GM12878 (cell line): Measurements from ENCODE around the gene TNRC18.

ENCODE experiments used
- CBX3 ChIP-seq: fragments of 200-600 bp; sonication (generic); IDR thresholded peaks from 2 replicates; pipeline ENCODE4 v1.6.1; 2016; ENCODE audit warnings: low read depth, borderline replicate concordance
- CHD2 ChIP-seq: IDR thresholded peaks from 2 replicates; pipeline ENCODE4 v1.6.1; 2011; ENCODE audit warnings: low read depth, low read length, improper control_type of control experiment, borderline replicate concordance
- JUNB ChIP-seq: IDR thresholded peaks from 2 replicates; pipeline ENCODE4 v1.6.1; 2016; ENCODE audit warnings: antibody characterized with exemption, mild to moderate bottlenecking
- JUND ChIP-seq: IDR thresholded peaks from 2 replicates; pipeline ENCODE4 v1.6.1; 2012; ENCODE audit warnings: low read depth, mild to moderate bottlenecking, low read length, improper control_type of control experiment, moderate library complexity
- KAT2A ChIP-seq: conservative IDR thresholded peaks from 2 replicates; pipeline ENCODE4 v1.6.1; 2011; ENCODE audit warnings: low read depth, low read length; ENCODE audit not compliant: control insufficient read depth
- POLR2AphosphoS2 ChIP-seq: IDR thresholded peaks from 2 replicates; pipeline ENCODE4 v1.6.1; 2011; ENCODE audit warnings: low read depth, mild to moderate bottlenecking, low read length, improper control_type of control experiment, moderate library complexity
- RCOR1 ChIP-seq: conservative IDR thresholded peaks from 2 replicates; pipeline ENCODE4 v1.6.1; 2012; ENCODE audit warnings: low read depth, low read length, improper control_type of control experiment
- RFX5 ChIP-seq: IDR thresholded peaks from 2 replicates; pipeline ENCODE4 v1.6.1; 2011; ENCODE audit warnings: low read depth, low read length, improper control_type of control experiment
- TAF1 ChIP-seq: IDR thresholded peaks from 2 replicates; pipeline ENCODE4 v1.6.1; 2011; ENCODE audit warnings: mild to moderate bottlenecking, low read depth, low read length, borderline replicate concordance

- no peak for TF ChIP-seq POLR2AphosphoS2
- no peak for TF ChIP-seq CBX3
- TF ChIP-seq JUNB = no peak
- TF ChIP-seq KAT2A = no peak
- TF ChIP-seq CHD2 = no peak
- no peak for TF ChIP-seq JUND
- TF ChIP-seq RCOR1 = no peak
- TF ChIP-seq TAF1 = no peak
- TF ChIP-seq RFX5 = no peak
Observed at GRCh38 chr7:5453566-5454075, 30.0 kb upstream of the TNRC18 start.
